GM12878 (cell line): ENCODE measurements around the gene SEC16A. TPM values are rescaled to one million over a fixed set of nuclear protein-coding genes. Genes with fewer than 3 reads are reported as not detected.

ENCODE experiments used
- ATAC-seq: fragments of 200-7000 bp; cut with Tn5 transposase; 3 replicates; pipeline ENCODE4 v1.9.1; 2020; ENCODE audit warnings: mild to moderate bottlenecking, moderate library complexity
- BruUV-seq: library from RNA; stranded (reverse); fragments of 400-500 nt; replicated peaks from 2 replicates; lab custom pipeline; 2021; lab: Mats Ljungman, UMichigan
- CTCF ChIA-PET: fragments of 300-600 bp; sonication (Branson Sonifier 250); formaldehyde crosslinking; extraction: SDS; loops from one replicate; lab custom pipeline; 2021; ENCODE audit warnings: inconsistent platforms; lab: Yijun Ruan, JAX
- POLR2A ChIA-PET: fragments of 350-600 bp; formaldehyde crosslinking; extraction: SDS; loops from one replicate; lab custom pipeline; 2021; ENCODE audit warnings: inconsistent platforms; lab: Charles Lee
- RAD21 ChIA-PET: fragments of 300-600 bp; sonication (Branson Sonifier 250); formaldehyde crosslinking; loops from one replicate; lab custom pipeline; 2023; ENCODE audit warnings: antibody characterized with exemption; ENCODE audit not compliant: unreplicated experiment; lab: Charles Lee
- SMC1A ChIA-PET: fragments of 300-600 bp; sonication (Branson Sonifier 250); formaldehyde crosslinking; loops from one replicate; lab custom pipeline; 2023; ENCODE audit not compliant: unreplicated experiment, uncharacterized antibody; lab: Charles Lee
- DNase-seq: peaks from one replicate; pipeline ENCODE4 v3.0.0-alpha.2; 2011; ENCODE audit warnings: low read depth, low spot score
- FAIRE-seq: peaks from 3 replicates; lab custom pipeline; 2011; peaks lifted over from hg19 to GRCh38; lab: Jason Lieb, UNC
- H2AFZ ChIP-seq: 2 replicates; pipeline ENCODE4 v1.6.0; 2011; ENCODE audit warnings: low read depth, low read length, control low read depth; ENCODE audit not compliant: control insufficient read depth
- H3K27ac ChIP-seq: 2 replicates; pipeline ENCODE4 v1.5.1; 2011; ENCODE audit warnings: control low read depth; ENCODE audit not compliant: control insufficient read depth, insufficient read depth
- H3K27me3 ChIP-seq, 2 experiments: replicated peaks in 1 of 2; 2 replicates each; pipeline versions ENCODE4 v1.6.0 to v1.6.1; 2011; ENCODE audit warnings: low read length in 1 of 2; ENCODE audit not compliant: control insufficient read depth in 2 of 2, insufficient read depth in 2 of 2
- H3K36me3 ChIP-seq, 2 experiments: 2 replicates each; pipeline ENCODE4 v1.5.1; 2011; ENCODE audit warnings: low read length in 1 of 2; ENCODE audit not compliant: control insufficient read depth in 2 of 2, insufficient read depth in 2 of 2
- H3K4me1 ChIP-seq: 2 replicates; pipeline ENCODE4 v1.6.1; 2011; ENCODE audit warnings: mild to moderate bottlenecking, low read length, moderate library complexity, mixed read lengths; ENCODE audit not compliant: control insufficient read depth, insufficient read depth
- H3K4me2 ChIP-seq: 2 replicates; pipeline ENCODE4 v1.6.0; 2011; ENCODE audit warnings: control low read depth; ENCODE audit not compliant: control insufficient read depth, insufficient read depth
- H3K4me3 ChIP-seq: fragments of 200-600 bp; sonication (generic); 2 replicates; pipeline ENCODE4 v1.5.1; 2016
- H3K79me2 ChIP-seq: 2 replicates; pipeline ENCODE4 v1.6.0; 2011; ENCODE audit warnings: low read length; ENCODE audit not compliant: control insufficient read depth, insufficient read depth
- H3K9ac ChIP-seq: 2 replicates; pipeline ENCODE4 v1.8.0; 2011; ENCODE audit warnings: low read length, control low read depth, mixed read lengths; ENCODE audit not compliant: control insufficient read depth, insufficient read depth
- H3K9me3 ChIP-seq: replicated peaks from 3 replicates; pipeline ENCODE4 v1.5.1; 2011; ENCODE audit warnings: mild to moderate bottlenecking, low read length; ENCODE audit not compliant: control insufficient read depth, insufficient read depth
- H4K20me1 ChIP-seq: 2 replicates; pipeline ENCODE4 v1.6.0; 2011; ENCODE audit not compliant: control insufficient read depth, insufficient read depth
- CBX3 ChIP-seq: fragments of 200-600 bp; sonication (generic); IDR thresholded peaks from 2 replicates; pipeline ENCODE4 v1.6.1; 2016; ENCODE audit warnings: low read depth, borderline replicate concordance
- CEBPB ChIP-seq, 2 experiments: fragments of 150-350 bp in 1 of 2; IDR thresholded peaks; 2 replicates each; pipeline ENCODE4 v1.6.1; 2012 to 2014; ENCODE audit warnings: low read depth in 2 of 2, low read length in 2 of 2, borderline replicate concordance in 1 of 2, inconsistent platforms in 1 of 2
- CREB1 ChIP-seq: IDR thresholded peaks from 2 replicates; pipeline ENCODE4 v1.6.1; 2012; ENCODE audit warnings: low read depth, mild to moderate bottlenecking, inconsistent platforms
- DPF2 ChIP-seq: fragments of 450-650 bp; IDR thresholded peaks from 2 replicates; pipeline ENCODE4 v1.6.1; 2017; ENCODE audit warnings: mild to moderate bottlenecking
- EP300 ChIP-seq, 2 experiments: fragments of 150-350 bp in 1 of 2; IDR thresholded peaks; 2 replicates each; pipeline ENCODE4 v1.6.1; 2011 to 2012; ENCODE audit warnings: low read depth in 2 of 2, low read length in 2 of 2, borderline replicate concordance in 1 of 2, improper control_type of control experiment in 1 of 2, inconsistent platforms in 1 of 2; ENCODE audit not compliant: control insufficient read depth in 1 of 2
- HSF1 ChIP-seq: fragments of 150-350 bp; IDR thresholded peaks from 2 replicates; pipeline ENCODE4 v1.6.1; 2014; ENCODE audit warnings: mild to moderate bottlenecking, low read depth, low read length
- IRF4 ChIP-seq: IDR thresholded peaks from 2 replicates; pipeline ENCODE4 v1.6.1; 2011; ENCODE audit warnings: low read depth, low read length
- MTA3 ChIP-seq: IDR thresholded peaks from 2 replicates; pipeline ENCODE4 v1.6.1; 2012; ENCODE audit warnings: low read length, inconsistent platforms, borderline replicate concordance
- MXI1 ChIP-seq: fragments of 150-350 bp; IDR thresholded peaks from 2 replicates; pipeline ENCODE4 v1.6.1; 2011; ENCODE audit warnings: low read depth, mild to moderate bottlenecking, inconsistent platforms, low read length, improper control_type of control experiment
- MYB ChIP-seq: fragments of 150-350 bp; IDR thresholded peaks from 2 replicates; pipeline ENCODE4 v1.6.1; 2014; ENCODE audit warnings: mild to moderate bottlenecking, low read depth, low read length, borderline replicate concordance
- POLR2AphosphoS2 ChIP-seq: IDR thresholded peaks from 2 replicates; pipeline ENCODE4 v1.6.1; 2011; ENCODE audit warnings: low read depth, mild to moderate bottlenecking, low read length, improper control_type of control experiment, moderate library complexity
- PRDM15 ChIP-seq: fragments of 450-650 bp; formaldehyde crosslinking; IDR thresholded peaks from 2 replicates; pipeline ENCODE4 v1.4.0; 2020; ENCODE audit warnings: mild to moderate bottlenecking, moderate library complexity
- RFX5 ChIP-seq: IDR thresholded peaks from 2 replicates; pipeline ENCODE4 v1.6.1; 2011; ENCODE audit warnings: low read depth, low read length, improper control_type of control experiment
- RUNX3 ChIP-seq: IDR thresholded peaks from 2 replicates; pipeline ENCODE4 v1.6.1; 2012; ENCODE audit warnings: low read length, inconsistent platforms
- SRF ChIP-seq, 2 experiments: IDR thresholded peaks; 2 replicates each; pipeline ENCODE4 v1.6.1; 2011; ENCODE audit warnings: low read depth in 2 of 2, low read length in 2 of 2, mild to moderate bottlenecking in 1 of 2, moderate library complexity in 1 of 2
- TAF1 ChIP-seq: IDR thresholded peaks from 2 replicates; pipeline ENCODE4 v1.6.1; 2011; ENCODE audit warnings: mild to moderate bottlenecking, low read depth, low read length, borderline replicate concordance
- USF2 ChIP-seq: IDR thresholded peaks from 2 replicates; pipeline ENCODE4 v1.6.1; 2011; ENCODE audit warnings: low read depth, low read length, improper control_type of control experiment, borderline replicate concordance
- ZBED1 ChIP-seq: IDR thresholded peaks from 2 replicates; pipeline ENCODE4 v1.6.1; 2016; ENCODE audit warnings: borderline replicate concordance
- WGBS: methylation state at CpG from one replicate; pipeline ENCODE4 v1.1.6; 2016; ENCODE audit warnings: low lambda C conversion rate; ENCODE audit not compliant: insufficient replicate concordance, insufficient coverage; ENCODE audit errors: missing lambda C conversion rate; 5-methylcytosine and 5-hydroxymethylcytosine counted together
- in situ Hi-C: fragments of 300-500 bp; cut with MboI; formaldehyde crosslinking; loops from 9 replicates; pipeline ENCODE4 v1.14.3; 2018; ENCODE audit warnings: mixed read lengths
- intact Hi-C: fragments of 100-400 bp; cut with micrococcal nuclease; formaldehyde crosslinking; loops from one replicate; pipeline ENCODE4 v1.14.2; 2022; ENCODE audit not compliant: unreplicated experiment
- polyA plus RNA-seq, 11 experiments: library from polyadenylated mRNA; depleted of rRNA in 4 of 11; unstranded in 6 of 11; stranded (reverse) in 5 of 11; fragments of >200 nt; fragmentation: Nextera tagmentation in 4 of 11; fragmentation: Illumina TruSeq in 1 of 11; extraction: Ambion mirVana in 4 of 11; extraction: Trizol in 1 of 11; gene quantifications; 1 replicate in 1 of 11; 2 replicates in 10 of 11; pipeline versions ENCODE4 v1.2.1 to v1.2.3, GENCODE V29; 2011 to 2016; ENCODE audit warnings: inconsistent platforms in 2 of 11, missing spikeins in 2 of 11, low read depth in 1 of 11
- total RNA-seq, 4 experiments: library from RNA; depleted of rRNA in 3 of 4; stranded (reverse); fragments of >200 nt in 3 of 4; fragmentation: Illumina TruSeq in 1 of 4; extraction: Trizol in 1 of 4; gene quantifications; 2 replicates each; pipeline versions ENCODE4 v1.2.1 to v1.2.3, GENCODE V29; 2013 to 2021

Gene SEC16A
- total and polyA plus RNA-seq, 10 of the 15 experiments (the other 5 are each of a cell fraction or from before 2014, with no cell fraction given) = 9.9 to 59.1 (median 21.7) TPM

- H2AFZ ChIP-seq = no peak overlapping the region
- intact Hi-C loops = loop anchor here (2.0 kb wide), 1 partner anchor 71 kb away; the partner anchor contains the start of genes ENTR1 and PMPCA
- FAIRE-seq = peak; percentile 75
- no peaks in the 10 kb centered on the region; the same call in 1 of the 2 replicates for H4K20me1 ChIP-seq
- peaks cover 2 to 4% of the 10 kb centered on the region in 2 experiments; a peak in 3 of 4 replicates for H3K36me3 ChIP-seq
- peak overlapping the region; percentile 67 for H3K27ac ChIP-seq
- RAD21 ChIA-PET = no interaction called here
- no peak for TF ChIP-seq SRF (IDR thresholded peaks at IDR 0.05; ENCODE audit: low read depth in 2 of 2, low read length in 2 of 2)
- TF ChIP-seq TAF1 = no peak
- no peak for TF ChIP-seq CBX3
- TF ChIP-seq USF2 = no peak
- no peak for TF ChIP-seq POLR2AphosphoS2
- TF ChIP-seq ZBED1 = no peak
- TF ChIP-seq PRDM15 (CRISPR knock-in tag) = no peak
- no peak for TF ChIP-seq RFX5
- peak; percentile 60 for TF ChIP-seq RUNX3
- no peak for TF ChIP-seq EP300 (IDR thresholded peaks at IDR 0.05; ENCODE audit: borderline replicate concordance in 1 of 2, control insufficient read depth in 1 of 2, low read depth in 2 of 2, low read length in 2 of 2)
- no peak for TF ChIP-seq IRF4
- TF ChIP-seq DPF2 = no peak
- TF ChIP-seq CEBPB (IDR thresholded peaks at IDR 0.05; ENCODE audit: borderline replicate concordance in 1 of 2, low read depth in 2 of 2, low read length in 2 of 2) = 0 out of 4 replicates have a peak, but pooled peaks of 1 of the 2 experiments have one; percentile 35
- TF ChIP-seq CREB1 = peak; percentile 21; the same call in 1 of the 2 replicates
- no peak for TF ChIP-seq MXI1
- TF ChIP-seq HSF1 = no peak
- no peak for TF ChIP-seq MTA3
- TF ChIP-seq MYB = no peak
- TF ChIP-seq, all 136 proteins: peak for 3
- POLR2A ChIA-PET = no interaction called here
- 2% methylated on average over 31 of the region's 39 CpGs for WGBS
- TSS peak; percentile 86 for BruUV-seq
- Histone ChIP-seq H3K9me3 (no peaks in the 10 kb centered on the region), H3K4me3 (peak overlapping the region; percentile 72), H3K4me1 (peaks cover 6% of the 10 kb centered on the region; the same call in 1 of the 2 replicates), H3K4me2 (peak overlapping the region; percentile 71), H3K79me2 (peaks cover 40% of the 10 kb centered on the region), H3K9ac (peak overlapping the region; percentile 75), H3K27me3 (no peaks in the 10 kb centered on the region)
- no peak for ATAC-seq
- CTCF ChIA-PET = no interaction called here
- SMC1A ChIA-PET = no interaction called here
- no peak for DNase-seq
- in situ Hi-C loops = no loop called here
These were observed 621 bp downstream of the SEC16A start for GRCh38 chr9:136482046-136482792.
